Fibroblast of mammary gland (primary cell): Measurements from ENCODE around the gene CSNK1E.
A peak's percentile ranks its signal among the peaks of the same experiment; 100 is the strongest.

ENCODE experiments used
- DNase-seq: peaks from one replicate; pipeline ENCODE4 v3.0.0-alpha.2; 2010; ENCODE audit warnings: low read depth
- H3K4me3 ChIP-seq: 2 replicates; pipeline ENCODE4 v1.5.1; 2011; ENCODE audit warnings: low read depth, mild to moderate bottlenecking, low read length, moderate library complexity; ENCODE audit not compliant: control insufficient read depth
- TF ChIP-seq, protein P1 (sequence below): conservative IDR thresholded peaks from 2 replicates; pipeline ENCODE4 v1.5.1; 2011; ENCODE audit warnings: low read depth, low read length, inconsistent platforms; ENCODE audit not compliant: control insufficient read depth, insufficient read depth

Gene CSNK1E

DNA sequence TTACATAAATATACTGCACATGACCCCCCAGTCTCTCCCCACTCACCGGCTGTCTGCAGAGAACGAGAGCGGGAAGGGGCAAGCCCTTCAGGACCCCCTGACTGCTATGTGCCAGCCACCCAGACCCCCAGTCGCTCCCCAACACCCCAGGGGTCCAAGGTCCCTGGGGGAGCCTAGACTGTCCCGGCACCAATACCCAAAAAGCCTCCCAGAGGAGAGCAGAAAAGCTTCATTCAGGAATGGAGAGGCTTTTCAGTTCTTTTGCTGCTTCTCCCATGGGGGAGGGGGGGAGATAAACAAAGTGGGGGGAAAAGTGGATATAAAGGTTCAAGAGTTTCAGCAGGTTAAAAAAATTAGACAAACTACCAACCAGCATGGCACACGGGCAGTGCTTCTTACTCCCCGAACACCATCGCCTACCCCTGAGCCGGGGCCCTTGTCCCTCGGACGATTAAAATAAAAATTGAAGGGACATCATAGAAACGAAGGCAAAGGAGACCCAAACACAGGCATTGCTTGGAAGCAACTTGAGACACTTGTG is 1.3 kb downstream of the CSNK1E start:
- DNase-seq, result no peak
- TF ChIP-seq, protein P1, sequence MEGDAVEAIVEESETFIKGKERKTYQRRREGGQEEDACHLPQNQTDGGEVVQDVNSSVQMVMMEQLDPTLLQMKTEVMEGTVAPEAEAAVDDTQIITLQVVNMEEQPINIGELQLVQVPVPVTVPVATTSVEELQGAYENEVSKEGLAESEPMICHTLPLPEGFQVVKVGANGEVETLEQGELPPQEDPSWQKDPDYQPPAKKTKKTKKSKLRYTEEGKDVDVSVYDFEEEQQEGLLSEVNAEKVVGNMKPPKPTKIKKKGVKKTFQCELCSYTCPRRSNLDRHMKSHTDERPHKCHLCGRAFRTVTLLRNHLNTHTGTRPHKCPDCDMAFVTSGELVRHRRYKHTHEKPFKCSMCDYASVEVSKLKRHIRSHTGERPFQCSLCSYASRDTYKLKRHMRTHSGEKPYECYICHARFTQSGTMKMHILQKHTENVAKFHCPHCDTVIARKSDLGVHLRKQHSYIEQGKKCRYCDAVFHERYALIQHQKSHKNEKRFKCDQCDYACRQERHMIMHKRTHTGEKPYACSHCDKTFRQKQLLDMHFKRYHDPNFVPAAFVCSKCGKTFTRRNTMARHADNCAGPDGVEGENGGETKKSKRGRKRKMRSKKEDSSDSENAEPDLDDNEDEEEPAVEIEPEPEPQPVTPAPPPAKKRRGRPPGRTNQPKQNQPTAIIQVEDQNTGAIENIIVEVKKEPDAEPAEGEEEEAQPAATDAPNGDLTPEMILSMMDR, result no peak
- H3K4me3 ChIP-seq, result peak overlapping the region; percentile 92

DNA sequence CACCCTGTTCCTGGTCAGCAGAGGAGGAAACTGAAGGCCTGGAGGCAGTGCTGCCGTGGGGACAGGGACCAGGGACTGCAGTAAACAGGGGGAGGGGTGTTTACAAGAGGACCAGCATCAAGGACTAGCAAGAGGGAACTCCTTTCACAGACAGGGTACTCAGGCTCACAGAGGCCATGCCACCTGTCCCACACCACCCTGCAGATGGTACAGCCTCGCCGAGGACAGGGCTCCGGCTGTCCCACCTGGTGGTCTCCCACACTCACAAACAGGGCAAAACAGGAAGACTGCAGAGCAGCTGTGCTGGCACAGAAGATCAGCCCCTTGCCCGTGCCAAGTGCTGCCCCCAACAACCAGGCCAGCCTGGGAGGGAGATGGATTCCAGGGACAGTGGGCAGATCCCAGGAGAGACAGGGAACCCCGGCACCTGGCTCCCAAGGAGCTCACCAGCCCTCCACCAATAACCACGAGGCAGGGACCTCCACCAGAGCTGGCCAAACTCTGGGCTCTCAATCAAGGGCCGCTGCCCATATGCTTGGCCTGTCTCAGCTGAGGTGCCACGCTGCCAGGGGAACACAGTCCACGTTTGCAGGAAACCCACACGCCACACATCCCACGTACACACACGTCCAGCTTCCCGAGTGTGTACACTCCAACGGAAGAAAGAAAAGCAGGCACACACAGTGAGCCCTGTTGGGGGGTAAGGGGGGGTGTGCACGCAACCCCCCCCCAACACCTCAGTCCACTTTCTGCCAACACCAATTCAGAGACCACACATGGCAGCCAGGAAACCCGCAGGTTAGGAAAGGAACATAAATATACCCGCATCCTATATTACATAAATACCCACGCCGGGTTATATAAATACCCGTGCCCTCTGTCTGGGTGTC is 2.1 kb downstream of the CSNK1E start:
- TF ChIP-seq, protein P1, result no peak
- peak; percentile 41 for DNase-seq
- H3K4me3 ChIP-seq, result peak overlapping the region; percentile 92

DNA sequence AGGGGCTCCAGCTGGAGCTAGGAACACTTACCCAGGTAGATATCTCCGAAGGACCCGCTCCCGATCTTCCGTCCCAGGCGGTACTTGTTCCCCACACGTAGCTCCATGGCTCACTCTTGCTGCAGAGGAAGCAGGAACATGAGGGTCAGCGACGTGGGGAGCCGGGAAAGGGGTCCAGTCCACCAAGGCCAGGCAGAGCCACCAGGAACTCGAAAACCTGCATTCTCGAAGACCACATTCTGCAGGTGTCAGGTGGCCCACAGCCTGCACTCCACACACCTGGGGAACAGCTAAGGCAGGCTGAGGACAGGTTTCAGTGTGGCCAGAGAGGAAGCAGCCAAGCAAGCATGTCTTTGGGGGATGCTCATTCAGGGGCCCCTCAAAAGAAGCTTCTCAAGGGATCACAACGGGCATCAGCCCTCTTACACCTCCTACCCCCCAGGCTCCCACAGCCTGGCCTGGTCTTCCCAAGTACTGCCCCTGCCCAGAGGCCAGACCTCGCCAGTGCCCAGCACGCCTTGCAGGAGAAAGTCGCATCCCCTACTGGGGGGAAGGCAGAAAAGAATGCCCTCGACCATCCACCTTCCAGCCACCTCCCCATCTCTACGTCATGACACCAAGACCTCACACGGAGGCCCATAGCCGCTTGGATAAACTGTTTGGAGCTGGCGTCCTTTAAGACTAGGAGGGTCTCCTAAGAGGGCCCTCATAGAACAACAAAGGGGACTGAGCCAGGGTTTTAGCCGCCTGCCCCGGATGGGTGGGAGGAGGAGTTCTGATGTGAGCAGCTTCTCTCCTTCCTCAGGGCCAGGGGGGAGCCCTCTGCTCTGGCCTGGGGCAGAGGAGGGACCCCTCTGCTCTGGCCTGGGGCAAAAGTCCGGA is 2.9 kb downstream of the CSNK1E start:
- DNase-seq, result peak; percentile 61
- H3K4me3 ChIP-seq, result peak overlapping the region; percentile 92
- TF ChIP-seq, protein P1, result no peak

DNA sequence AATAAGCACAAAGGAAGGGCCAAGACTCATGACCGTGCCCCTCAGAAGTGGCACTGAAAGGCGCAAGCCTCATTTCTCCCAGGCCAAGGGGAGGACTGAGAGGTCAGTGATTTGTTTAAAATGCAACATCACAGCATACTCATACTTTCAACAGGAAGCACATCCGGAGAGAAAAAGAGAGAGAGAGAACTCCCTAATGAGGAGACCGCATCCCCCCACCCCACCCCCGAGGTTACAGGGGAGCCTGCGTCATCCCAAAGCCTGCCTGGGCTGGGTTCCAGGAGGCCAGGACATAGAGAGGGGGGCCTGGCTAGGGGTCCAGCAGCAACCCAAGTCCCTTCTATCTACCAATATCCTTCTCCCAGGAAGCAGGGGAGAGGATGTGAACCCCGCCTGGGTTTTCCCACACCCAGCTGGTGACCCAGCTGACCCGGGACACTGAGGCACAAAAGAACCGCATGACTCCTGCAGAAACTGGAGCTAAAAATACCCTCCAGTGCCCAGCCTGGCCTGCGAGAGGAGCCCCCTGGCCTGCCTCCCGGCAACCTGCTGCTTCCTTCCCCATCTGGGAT is 3.8 kb downstream of the CSNK1E start:
- DNase-seq, result peak; percentile 97
- TF ChIP-seq, protein P1, result no peak
- peak overlapping the region; percentile 92 for H3K4me3 ChIP-seq

DNA sequence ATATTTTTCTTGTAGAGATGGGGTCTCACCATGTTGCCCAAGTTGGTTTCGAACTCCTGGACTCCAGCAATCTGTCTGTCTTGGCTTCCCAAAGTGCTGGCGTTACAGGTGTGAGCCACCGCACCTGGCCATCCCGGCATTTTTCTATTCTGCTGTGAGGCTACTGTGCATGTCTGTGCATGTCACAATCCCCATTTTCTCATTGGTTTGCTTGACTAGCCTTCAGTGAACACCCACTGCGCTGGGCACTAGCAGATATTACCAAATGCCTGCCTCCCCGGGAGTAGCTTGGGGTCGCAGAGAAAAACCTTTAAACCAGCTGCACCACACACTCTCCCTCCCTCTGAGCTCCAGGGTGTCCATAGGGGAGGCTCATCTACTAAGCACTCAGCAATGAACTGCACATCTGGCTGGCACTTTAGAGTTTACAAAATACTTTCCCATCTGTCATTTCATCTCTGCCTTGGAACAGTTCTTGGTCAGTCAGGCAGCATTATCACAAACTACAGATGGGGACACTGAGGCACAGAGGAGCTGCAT is 4.9 kb downstream of the CSNK1E start:
- TF ChIP-seq, protein P1, result no peak
- DNase-seq, result peak; percentile 58
- H3K4me3 ChIP-seq, result no peak overlapping the region

DNA sequence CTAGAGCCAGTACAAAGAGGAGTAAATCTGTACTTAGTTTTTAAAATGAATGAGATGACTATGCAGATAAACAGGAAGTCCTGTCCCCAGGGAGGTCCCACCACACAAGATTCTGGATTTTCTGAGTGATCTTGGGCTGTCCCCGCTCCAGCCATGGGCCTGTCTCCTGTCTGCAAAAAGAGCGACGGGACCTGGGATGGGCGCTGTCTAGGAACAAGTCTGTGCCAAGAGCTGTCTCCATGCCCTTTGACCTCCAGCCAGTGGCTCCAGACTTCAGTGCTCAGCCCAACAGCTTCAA is 6.0 kb downstream of the CSNK1E start:
- DNase-seq, result peak; percentile 65
- TF ChIP-seq, protein P1, result no peak
- H3K4me3 ChIP-seq, result no peak overlapping the region
